DND-41 (cell line): ENCODE results near the gene MAMLD1.

Experiments
- ATAC-seq: fragments of 200-7000 bp; cut with Tn5 transposase; 3 replicates; pipeline ENCODE4 v1.9.1; 2021; ENCODE audit warnings: low read depth; ENCODE audit not compliant: insufficient read depth
- DNase-seq: peaks from one replicate; pipeline ENCODE4 v3.0.0-alpha.2; 2020
- H2AFZ ChIP-seq: 2 replicates; pipeline ENCODE4 v1.6.0; 2012; ENCODE audit warnings: low read depth, low read length
- H3K27ac ChIP-seq: 2 replicates; pipeline ENCODE4 v1.5.1; 2012; ENCODE audit warnings: low read length, inconsistent platforms
- H3K27me3 ChIP-seq: fragments of 200-600 bp; sonication (generic); 2 replicates; pipeline ENCODE4 v1.6.0; 2012; ENCODE audit warnings: low read length, mild to moderate bottlenecking, inconsistent platforms; ENCODE audit not compliant: insufficient read depth, poor library complexity
- H3K36me3 ChIP-seq: 2 replicates; pipeline ENCODE4 v1.5.1; 2012; ENCODE audit warnings: low read length, inconsistent platforms; ENCODE audit not compliant: insufficient read depth
- H3K4me1 ChIP-seq: 2 replicates; pipeline ENCODE4 v1.5.1; 2012; ENCODE audit warnings: mild to moderate bottlenecking, low read length; ENCODE audit not compliant: insufficient read depth
- H3K4me2 ChIP-seq: 2 replicates; pipeline ENCODE4 v1.6.0; 2012; ENCODE audit warnings: mild to moderate bottlenecking, moderate library complexity, low read length, inconsistent platforms; ENCODE audit not compliant: insufficient read depth
- H3K4me3 ChIP-seq, 2 experiments: fragments of 200-600 bp in 1 of 2; shearing (Covaris generic) in 1 of 2; 2 replicates each; pipeline ENCODE4 v1.5.1; 2012 to 2016; ENCODE audit warnings: inconsistent platforms in 2 of 2, low read length in 2 of 2, mild to moderate bottlenecking in 2 of 2, low read depth in 1 of 2, moderate library complexity in 1 of 2
- H3K79me2 ChIP-seq: 2 replicates; pipeline ENCODE4 v1.6.0; 2012; ENCODE audit warnings: low read length, inconsistent platforms; ENCODE audit not compliant: insufficient read depth
- H3K9ac ChIP-seq: 2 replicates; pipeline ENCODE4 v1.6.0; 2012; ENCODE audit warnings: low read depth, mild to moderate bottlenecking, inconsistent platforms, low read length, moderate library complexity
- H3K9me3 ChIP-seq: 2 replicates; pipeline ENCODE4 v1.5.1; 2012; ENCODE audit warnings: low read length, moderate library complexity, mild to moderate bottlenecking, inconsistent platforms; ENCODE audit not compliant: insufficient read depth, severe bottlenecking
- H4K20me1 ChIP-seq: 2 replicates; pipeline ENCODE4 v1.6.0; 2012; ENCODE audit warnings: low read length; ENCODE audit not compliant: insufficient read depth
- EZH2 ChIP-seq: IDR thresholded peaks from 3 replicates; pipeline ENCODE4 v1.6.1; 2012; ENCODE audit warnings: borderline replicate concordance, low read depth, mild to moderate bottlenecking, moderate library complexity, low read length, inconsistent platforms; ENCODE audit not compliant: severe bottlenecking
- TF ChIP-seq, protein P1 (sequence below): IDR thresholded peaks from 2 replicates; pipeline ENCODE4 v1.5.1; 2012; ENCODE audit warnings: borderline replicate concordance, low read length, moderate library complexity, mild to moderate bottlenecking; ENCODE audit not compliant: poor library complexity, severe bottlenecking; ENCODE audit errors: extremely low read depth

The MAMLD1 gene

GRCh38 chrX:150506020-150506419 is 142.9 kb downstream of the MAMLD1 start:
- H3K27ac ChIP-seq, result no peak overlapping the region

DNA sequence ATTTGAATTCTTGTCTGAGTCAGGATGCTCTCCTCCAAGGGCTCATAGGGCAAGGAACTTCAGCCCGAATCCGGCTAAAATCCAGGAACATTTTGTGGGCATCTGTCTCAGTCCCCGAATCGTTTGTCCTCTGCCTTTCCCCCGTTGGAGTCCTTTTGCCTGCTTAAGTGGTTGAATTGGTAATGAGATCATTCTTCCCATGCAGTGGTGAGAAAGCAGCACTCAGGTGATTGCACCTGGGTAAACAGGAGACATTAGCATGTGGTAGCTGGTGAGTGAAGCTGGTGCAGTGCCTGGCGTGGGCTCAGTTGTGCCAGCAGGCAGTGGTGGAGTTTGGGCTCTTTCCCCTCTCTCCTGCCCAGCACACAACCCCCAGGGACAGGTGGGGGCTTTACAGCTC is 143.4 kb downstream of the MAMLD1 start:
- Histone ChIP-seq H2AFZ (no peak overlapping the region), H3K4me2 (no peak overlapping the region), H3K9me3 (no peaks in the 10 kb centered on the region), H3K27ac (no peak overlapping the region), H3K4me1 (no peaks in the 10 kb centered on the region), H3K79me2 (no peaks in the 10 kb centered on the region), H4K20me1 (no peaks in the 10 kb centered on the region), H3K9ac (no peak overlapping the region), H3K27me3 (no peaks in the 10 kb centered on the region), H3K36me3 (no peaks in the 10 kb centered on the region), H3K4me3 (no peak overlapping the region)
- no peak for DNase-seq
- ATAC-seq, result no peak
- TF ChIP-seq, protein P1, sequence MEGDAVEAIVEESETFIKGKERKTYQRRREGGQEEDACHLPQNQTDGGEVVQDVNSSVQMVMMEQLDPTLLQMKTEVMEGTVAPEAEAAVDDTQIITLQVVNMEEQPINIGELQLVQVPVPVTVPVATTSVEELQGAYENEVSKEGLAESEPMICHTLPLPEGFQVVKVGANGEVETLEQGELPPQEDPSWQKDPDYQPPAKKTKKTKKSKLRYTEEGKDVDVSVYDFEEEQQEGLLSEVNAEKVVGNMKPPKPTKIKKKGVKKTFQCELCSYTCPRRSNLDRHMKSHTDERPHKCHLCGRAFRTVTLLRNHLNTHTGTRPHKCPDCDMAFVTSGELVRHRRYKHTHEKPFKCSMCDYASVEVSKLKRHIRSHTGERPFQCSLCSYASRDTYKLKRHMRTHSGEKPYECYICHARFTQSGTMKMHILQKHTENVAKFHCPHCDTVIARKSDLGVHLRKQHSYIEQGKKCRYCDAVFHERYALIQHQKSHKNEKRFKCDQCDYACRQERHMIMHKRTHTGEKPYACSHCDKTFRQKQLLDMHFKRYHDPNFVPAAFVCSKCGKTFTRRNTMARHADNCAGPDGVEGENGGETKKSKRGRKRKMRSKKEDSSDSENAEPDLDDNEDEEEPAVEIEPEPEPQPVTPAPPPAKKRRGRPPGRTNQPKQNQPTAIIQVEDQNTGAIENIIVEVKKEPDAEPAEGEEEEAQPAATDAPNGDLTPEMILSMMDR, result no peak

More at GRCh38 chrX:150506020-150506419, 142.9 kb downstream of the MAMLD1 start:
- Histone ChIP-seq H3K9ac (no peak overlapping the region), H3K27me3 (no peaks in the 10 kb centered on the region), H3K4me1 (no peaks in the 10 kb centered on the region), H3K4me2 (no peak overlapping the region), H3K9me3 (no peaks in the 10 kb centered on the region), H3K36me3 (no peaks in the 10 kb centered on the region), H2AFZ (no peak overlapping the region), H4K20me1 (no peaks in the 10 kb centered on the region), H3K4me3 (no peak overlapping the region), H3K79me2 (no peaks in the 10 kb centered on the region)
- no peak for TF ChIP-seq EZH2
- TF ChIP-seq, protein P1, result no peak
- no peak for ATAC-seq
- no peak for DNase-seq

- Histone ChIP-seq H3K9me3 (no peaks in the 10 kb centered on the region), H2AFZ (no peak overlapping the region), H4K20me1 (no peaks in the 10 kb centered on the region), H3K79me2 (no peaks in the 10 kb centered on the region), H3K36me3 (no peaks in the 10 kb centered on the region), H3K4me2 (no peak overlapping the region), H3K9ac (no peak overlapping the region), H3K4me1 (no peaks in the 10 kb centered on the region), H3K4me3 (no peak overlapping the region), H3K27ac (no peak overlapping the region), H3K27me3 (no peaks in the 10 kb centered on the region)
- ATAC-seq, result no peak
- DNase-seq, result no peak
- TF ChIP-seq, protein P1, result no peak
- TF ChIP-seq EZH2, result no peak
Observed at GRCh38 chrX:150507251-150507856, 144.2 kb downstream of the MAMLD1 start.

DNA sequence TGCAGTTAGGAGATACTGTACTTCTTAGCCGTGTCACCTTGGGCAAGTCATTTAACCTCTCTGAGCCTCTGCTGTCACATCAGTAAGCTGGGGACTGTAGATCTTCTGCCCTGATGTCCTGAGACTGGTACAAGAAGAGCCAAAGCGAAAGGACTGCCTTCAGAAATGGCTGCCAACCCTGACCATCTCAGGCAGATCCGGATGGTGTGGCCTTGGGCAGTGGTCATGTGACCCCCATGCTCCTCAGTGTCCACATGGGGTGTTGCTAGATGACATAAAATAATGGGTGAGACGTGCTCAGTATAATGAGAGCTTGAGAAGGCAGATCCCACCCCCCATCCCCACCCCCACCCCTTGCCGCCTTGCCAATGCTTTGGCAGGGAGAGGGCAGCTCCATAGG is 144.9 kb downstream of the MAMLD1 start:
- H3K27me3 ChIP-seq, result no peaks in the 10 kb centered on the region
- TF ChIP-seq, protein P1, result no peak
- no peak for TF ChIP-seq EZH2
- no peak overlapping the region for H3K27ac ChIP-seq
- no peaks in the 10 kb centered on the region for H3K9me3 ChIP-seq
- no peaks in the 10 kb centered on the region for H3K79me2 ChIP-seq
- H3K4me2 ChIP-seq, result no peak overlapping the region
- no peaks in the 10 kb centered on the region for H3K4me1 ChIP-seq
- no peak overlapping the region for H3K9ac ChIP-seq
- H2AFZ ChIP-seq, result no peak overlapping the region
- H3K36me3 ChIP-seq, result no peaks in the 10 kb centered on the region
- DNase-seq (no peak), ATAC-seq (no peak)
- H3K4me3 ChIP-seq, result no peak overlapping the region
- H4K20me1 ChIP-seq, result no peaks in the 10 kb centered on the region
